AG04450 (cell line): ENCODE data around the gene C22orf15. TPM values are rescaled to one million over a fixed set of nuclear protein-coding genes. Genes with fewer than 3 reads are reported as not detected.
A peak's percentile ranks its signal among the peaks of the same experiment; 100 is the strongest.

Source experiments
- CTCF ChIA-PET: fragments of 300-600, 350-600 bp; formaldehyde crosslinking; extraction: SDS; loops from one replicate; lab custom pipeline; 2022; ENCODE audit warnings: antibody characterized with exemption, inconsistent platforms; lab: Charles Lee
- POLR2A ChIA-PET: fragments of 350-600 bp; formaldehyde crosslinking; extraction: SDS; loops from one replicate; lab custom pipeline; 2021; ENCODE audit warnings: antibody characterized with exemption, inconsistent platforms; lab: Yijun Ruan, JAX
- DNase-seq: peaks from one replicate; pipeline ENCODE4 v3.0.0-alpha.2; 2011; ENCODE audit warnings: low read depth, low spot score
- H3K27ac ChIP-seq: one replicate; pipeline ENCODE4 v1.5.1; 2012; ENCODE audit warnings: low read depth, low read length, control low read depth
- H3K27me3 ChIP-seq: one replicate; pipeline ENCODE4 v1.6.0; 2012; ENCODE audit warnings: low read length; ENCODE audit not compliant: control insufficient read depth, insufficient read depth
- H3K4me3 ChIP-seq: 2 replicates; pipeline ENCODE4 v1.5.1; 2011; ENCODE audit warnings: mild to moderate bottlenecking, low read depth, low read length, control low read depth
- H3K9me3 ChIP-seq: 2 replicates; pipeline ENCODE4 v1.5.1; 2012; ENCODE audit warnings: low read length; ENCODE audit not compliant: control insufficient read depth, insufficient read depth
- polyA plus RNA-seq: library from polyadenylated mRNA; depleted of rRNA; stranded (reverse); fragments of >200 nt; gene quantifications from 2 replicates; pipeline ENCODE4 v1.2.3, GENCODE V29; 2011
- TF ChIP-seq, protein P1 (sequence below): IDR thresholded peaks from 2 replicates; pipeline ENCODE4 v1.5.1; 2011; ENCODE audit warnings: low read depth, low read length, control low read depth, inconsistent platforms

Gene C22orf15
- polyA plus RNA-seq, 1 experiment: 2.1 TPM

DNA sequence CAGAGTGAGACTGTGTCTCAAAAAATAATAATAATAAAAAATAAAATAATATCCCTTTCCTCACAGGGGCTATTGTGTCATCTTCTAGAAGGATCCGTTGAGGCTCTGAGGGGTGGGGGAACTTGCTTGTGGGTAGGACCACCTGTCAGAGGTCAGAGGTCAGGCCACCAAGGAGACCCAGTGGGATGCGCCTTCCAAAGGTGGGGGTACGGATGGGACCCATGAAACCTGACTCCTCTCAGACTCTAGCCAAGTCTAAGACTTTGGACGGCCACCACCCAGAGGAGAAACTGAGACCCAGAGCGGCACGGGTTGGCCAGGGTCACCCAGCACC lies 9.5 kb downstream of the C22orf15 start:
- Histone ChIP-seq H3K9me3 (no peaks in the 10 kb centered on the region; the same call in 1 of the 2 replicates), H3K27ac (no peak overlapping the region), H3K27me3 (no peaks in the 10 kb centered on the region), H3K4me3 (peak overlapping the region; percentile 50)
- POLR2A ChIA-PET: no interaction called here
- CTCF ChIA-PET: interaction anchor here (2.2 kb wide), 1 partner anchor 73 kb away, joined by 12 read pairs; no protein-coding TSS in a partner anchor
- no peak for DNase-seq
- TF ChIP-seq, protein P1, sequence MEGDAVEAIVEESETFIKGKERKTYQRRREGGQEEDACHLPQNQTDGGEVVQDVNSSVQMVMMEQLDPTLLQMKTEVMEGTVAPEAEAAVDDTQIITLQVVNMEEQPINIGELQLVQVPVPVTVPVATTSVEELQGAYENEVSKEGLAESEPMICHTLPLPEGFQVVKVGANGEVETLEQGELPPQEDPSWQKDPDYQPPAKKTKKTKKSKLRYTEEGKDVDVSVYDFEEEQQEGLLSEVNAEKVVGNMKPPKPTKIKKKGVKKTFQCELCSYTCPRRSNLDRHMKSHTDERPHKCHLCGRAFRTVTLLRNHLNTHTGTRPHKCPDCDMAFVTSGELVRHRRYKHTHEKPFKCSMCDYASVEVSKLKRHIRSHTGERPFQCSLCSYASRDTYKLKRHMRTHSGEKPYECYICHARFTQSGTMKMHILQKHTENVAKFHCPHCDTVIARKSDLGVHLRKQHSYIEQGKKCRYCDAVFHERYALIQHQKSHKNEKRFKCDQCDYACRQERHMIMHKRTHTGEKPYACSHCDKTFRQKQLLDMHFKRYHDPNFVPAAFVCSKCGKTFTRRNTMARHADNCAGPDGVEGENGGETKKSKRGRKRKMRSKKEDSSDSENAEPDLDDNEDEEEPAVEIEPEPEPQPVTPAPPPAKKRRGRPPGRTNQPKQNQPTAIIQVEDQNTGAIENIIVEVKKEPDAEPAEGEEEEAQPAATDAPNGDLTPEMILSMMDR: no peak

DNA sequence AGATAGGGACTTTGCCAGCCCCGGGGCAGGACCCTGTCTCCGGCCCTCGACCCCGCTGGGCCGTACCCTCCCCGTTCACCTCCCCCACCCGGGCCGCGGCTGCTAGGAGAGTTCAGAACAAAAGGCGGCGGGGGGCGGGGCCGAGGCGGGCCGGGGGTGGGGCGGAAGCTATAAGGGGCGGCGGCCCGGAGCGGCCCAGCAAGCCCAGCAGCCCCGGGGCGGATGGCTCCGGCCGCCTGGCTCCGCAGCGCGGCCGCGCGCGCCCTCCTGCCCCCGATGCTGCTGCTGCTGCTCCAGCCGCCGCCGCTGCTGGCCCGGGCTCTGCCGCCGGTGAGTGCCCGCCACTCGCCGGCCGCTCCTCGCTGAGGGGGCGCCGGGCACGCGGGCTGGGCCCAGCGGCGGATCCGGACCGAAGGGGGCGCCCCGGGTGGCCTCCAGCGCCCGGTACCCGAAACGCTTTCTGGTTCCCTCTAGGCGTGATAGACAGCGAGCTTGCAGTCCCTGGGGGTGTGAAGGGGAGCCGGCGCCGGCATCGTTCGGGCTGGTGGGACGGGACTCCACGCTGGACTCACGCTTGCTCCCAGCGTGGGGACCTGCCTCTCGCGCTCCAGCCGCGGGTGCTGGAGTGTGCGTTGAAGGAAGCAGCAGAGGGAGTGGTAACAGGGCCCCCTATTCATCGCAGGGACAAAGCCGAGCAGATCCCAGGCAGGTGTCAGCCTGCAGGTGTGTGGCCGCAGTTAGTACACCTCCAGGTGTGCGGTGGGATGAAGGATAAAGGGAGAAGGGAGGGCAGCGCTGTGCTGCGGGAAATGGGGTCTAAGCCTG lies 10.1 kb downstream of the C22orf15 start, which contains the start of gene MMP11:
Gene MMP11 (plus strand): TSS at position 201 of the 825 bp plus-strand sequence. CDS start 22 bp downstream, at position 223.
- H3K9me3 ChIP-seq: no peaks in the 10 kb centered on the region; the same call in 1 of the 2 replicates
- TF ChIP-seq, protein P1: 0 out of 2 replicates have a peak, but pooled peaks have one; percentile 5

DNA sequence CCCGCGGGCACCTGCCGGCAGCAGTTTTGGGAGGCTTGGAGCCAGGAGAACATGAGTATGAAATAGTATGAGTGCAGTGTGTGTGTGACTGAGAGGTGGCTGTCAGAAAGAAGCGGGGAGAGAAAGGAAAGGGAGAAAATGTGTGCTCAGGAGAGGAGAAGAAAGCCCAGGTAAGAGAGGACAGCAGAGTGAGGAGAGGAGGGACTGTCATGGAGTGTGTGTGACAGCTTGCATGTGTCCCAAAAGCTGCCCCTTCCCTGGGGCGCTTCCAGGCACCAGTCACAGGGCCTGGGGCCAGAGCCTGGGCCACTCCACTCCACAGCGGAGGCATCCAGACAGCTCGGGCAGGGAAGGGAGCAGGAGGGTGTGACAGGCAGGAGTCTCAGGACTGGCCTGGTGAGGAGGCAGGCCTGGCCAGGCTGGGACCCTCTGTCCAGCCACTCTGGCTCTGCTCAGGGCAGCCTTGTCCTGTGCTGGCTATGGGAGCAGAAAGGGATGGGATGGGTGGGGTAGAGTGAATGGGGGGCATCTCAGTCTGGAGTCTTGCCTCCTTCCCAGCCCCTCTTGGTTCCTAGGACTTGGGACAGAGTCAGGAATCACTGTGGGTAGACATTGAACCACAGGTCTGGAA lies 10.8 kb downstream of the C22orf15 start:
- Histone ChIP-seq H3K4me3 (peak overlapping the region; percentile 60), H3K27me3 (no peaks in the 10 kb centered on the region), H3K9me3 (no peaks in the 10 kb centered on the region; the same call in 1 of the 2 replicates), H3K27ac (no peak overlapping the region)
- CTCF ChIA-PET: interaction anchor here (1.1 kb wide), 1 partner anchor 76 kb away, joined by 3 read pairs; no protein-coding TSS in a partner anchor
- no peak for DNase-seq
- POLR2A ChIA-PET: interaction anchor here (1.2 kb wide), 1 partner anchor 23 kb away, joined by 3 read pairs; the partner anchor contains the start of gene ZNF70
- TF ChIP-seq, protein P1: no peak

More for the DNA sequence above, 10.1 kb downstream of the C22orf15 start, which contains the start of gene MMP11:
- Histone ChIP-seq H3K27ac (no peak within 1 kb of the TSS), H3K27me3 (no peaks in the 10 kb centered on the region), H3K4me3 (peak within 1 kb of the TSS; percentile 60)
- ChIA-PET POLR2A (no interaction called here), CTCF (interaction anchor here (1.1 to 2.2 kb wide), 2 partner anchors 72 to 77 kb away, joined by 3 to 12 read pairs; no protein-coding TSS in a partner anchor)
- no peak for DNase-seq

GRCh38 chr22:23774114-23774921 lies 11.5 kb downstream of the C22orf15 start:
- no peak for DNase-seq
- Histone ChIP-seq H3K9me3 (no peaks in the 10 kb centered on the region; the same call in 1 of the 2 replicates), H3K27ac (no peak overlapping the region), H3K27me3 (no peaks in the 10 kb centered on the region), H3K4me3 (no peak overlapping the region)
- TF ChIP-seq, protein P1: no peak
- CTCF ChIA-PET: interaction anchor here (1.0 to 1.6 kb wide), 2 partner anchors 75 to 119 kb away, joined by 3 to 11 read pairs; no protein-coding TSS in a partner anchor
- POLR2A ChIA-PET: interaction anchor here (1.1 to 1.2 kb wide), 2 partner anchors 23 to 83 kb away, joined by 3 to 4 read pairs; partner anchors contain the start of gene ZNF70
